A172 (cell line): Measurements from ENCODE around the gene CABYR. TPM values are rescaled to one million over a fixed set of nuclear protein-coding genes. Genes with fewer than 3 reads are reported as not detected.

Source experiments
- DNase-seq: peaks from one replicate; pipeline ENCODE4 v3.0.0-alpha.2; 2015; ENCODE audit warnings: low spot score
- total RNA-seq: library from RNA; depleted of rRNA; stranded (reverse); fragments of >200 nt; shearing (Covaris generic); gene quantifications from 2 replicates; pipeline ENCODE4 v1.2.3, GENCODE V29; 2014; rRNA removed

Gene CABYR
- total RNA-seq, 1 experiment from 2014 or later: 16.3 TPM

DNA sequence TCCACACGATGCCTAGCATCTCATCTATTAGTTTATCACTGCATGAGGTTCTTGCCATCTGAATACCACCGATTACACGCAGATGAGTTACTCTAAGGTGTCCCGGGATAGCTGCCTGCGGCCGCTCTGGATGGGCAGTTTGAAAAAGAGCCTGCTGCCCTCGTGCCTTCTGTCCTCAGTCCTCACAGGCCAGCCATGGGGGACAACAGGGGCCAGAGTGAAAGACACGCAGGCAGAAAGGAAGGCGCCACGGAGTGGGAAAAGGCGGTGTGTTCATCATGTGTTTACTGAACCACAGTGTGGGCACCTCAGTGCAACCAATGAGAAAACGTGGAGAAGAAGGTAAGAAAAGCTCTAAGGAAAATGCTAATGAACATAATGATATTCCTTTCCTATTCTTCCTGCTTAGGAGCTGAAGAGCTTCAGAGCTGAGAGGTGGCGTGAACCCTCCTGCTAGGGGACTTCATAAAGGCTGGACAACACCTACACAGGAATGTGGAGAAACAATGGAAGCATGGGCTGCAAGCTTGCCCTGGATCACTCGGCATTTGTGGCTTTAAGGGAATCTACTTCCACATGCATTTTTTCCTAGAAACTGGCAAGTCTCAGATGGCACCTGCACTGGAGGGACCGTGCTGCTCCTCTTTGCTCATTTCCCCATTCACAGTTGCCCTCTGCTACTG lies 50.9 kb downstream of the CABYR start:
- DNase-seq: no peak

DNA sequence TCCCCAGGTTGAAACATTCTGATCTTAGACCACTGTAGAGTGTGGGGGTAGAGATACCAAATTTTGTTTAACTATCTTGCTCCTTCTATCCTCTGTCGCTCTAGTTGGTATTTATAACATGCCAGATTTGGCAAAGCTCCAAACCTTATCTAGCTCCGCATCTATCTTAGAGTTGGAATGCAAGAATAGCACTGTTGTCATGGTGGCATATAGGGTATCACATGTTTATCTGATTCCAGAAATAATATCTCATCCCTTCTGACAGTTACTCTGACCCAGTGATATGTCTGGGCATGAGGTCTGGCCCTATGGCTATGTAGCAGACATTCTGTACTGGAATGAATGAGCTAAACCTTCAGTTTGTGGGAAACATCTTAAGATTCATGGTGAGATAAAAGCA lies 51.7 kb downstream of the CABYR start:
- DNase-seq: peak; percentile 23

DNA sequence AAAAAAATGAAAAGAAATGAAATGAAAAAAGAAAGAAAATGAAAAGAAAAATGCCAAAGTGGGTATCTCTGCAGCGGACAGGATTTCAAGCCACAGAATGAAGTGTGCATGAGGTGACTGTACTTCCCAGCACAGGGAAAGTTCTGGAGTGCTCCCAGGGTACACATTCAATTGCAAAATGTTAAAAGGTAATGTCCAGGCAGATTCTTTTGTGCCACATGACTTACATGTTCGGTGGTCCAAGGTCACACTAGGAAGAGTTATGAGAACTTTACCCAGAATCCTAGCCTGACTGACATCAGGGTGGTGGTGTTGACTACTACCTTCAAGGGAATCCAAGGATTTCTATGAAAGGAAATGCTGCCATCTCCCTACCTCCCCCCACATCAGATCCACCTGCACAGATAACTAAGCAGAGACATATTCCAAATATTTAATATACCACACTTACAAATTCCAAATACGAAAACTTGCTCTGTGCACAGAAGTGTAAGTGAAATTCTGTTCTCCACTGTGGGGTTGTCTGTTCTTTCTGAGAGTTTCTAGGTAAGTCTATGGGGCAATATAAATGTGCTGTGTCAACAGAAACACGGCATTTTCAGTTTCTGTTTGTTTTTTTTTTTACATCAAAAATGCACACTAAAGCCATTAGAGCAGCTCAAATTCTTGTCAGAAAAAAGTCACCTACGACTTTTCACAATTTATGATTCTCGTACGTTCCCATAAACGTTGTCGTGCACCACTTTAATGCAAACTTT lies 56.6 kb downstream of the CABYR start:
- DNase-seq: no peak

DNA sequence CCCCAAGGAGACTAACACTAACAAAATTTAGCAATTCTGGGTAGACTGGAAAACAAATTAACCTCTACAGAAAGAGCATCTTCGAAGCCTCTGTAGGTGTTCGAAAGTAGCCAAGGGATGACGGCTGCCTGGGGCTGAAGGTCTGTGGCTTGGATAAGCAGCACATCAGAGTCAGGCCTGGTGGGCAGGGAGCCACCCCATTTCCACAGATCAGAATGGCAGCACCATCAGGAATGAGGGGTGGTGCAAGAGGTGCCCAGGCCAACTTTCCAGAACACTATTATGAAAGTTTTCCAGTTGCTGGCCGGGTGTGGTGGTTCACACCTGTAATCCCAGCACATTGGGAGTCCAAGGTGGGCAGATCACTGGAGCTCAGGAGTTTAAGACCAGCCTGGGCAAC lies 57.9 kb downstream of the CABYR start:
- no peak for DNase-seq

DNA sequence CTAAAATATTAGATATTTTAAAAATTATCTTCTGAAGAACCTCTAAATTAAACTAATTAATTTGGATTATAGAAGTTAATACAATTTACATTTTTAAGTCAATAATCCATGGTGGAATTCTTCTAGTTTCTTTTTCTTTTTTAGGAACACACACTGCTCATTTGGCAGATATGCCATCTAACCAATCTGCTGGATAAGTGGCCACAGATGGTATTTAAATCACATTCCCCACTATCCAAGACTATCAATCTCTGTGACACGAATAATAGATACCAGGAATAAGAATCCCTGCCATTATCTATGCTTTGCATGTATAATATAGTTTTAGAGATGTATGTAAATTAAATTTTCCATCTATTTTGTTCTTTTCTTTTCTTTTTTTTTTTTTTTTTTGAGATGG lies 58.5 kb downstream of the CABYR start:
- DNase-seq: no peak

DNA sequence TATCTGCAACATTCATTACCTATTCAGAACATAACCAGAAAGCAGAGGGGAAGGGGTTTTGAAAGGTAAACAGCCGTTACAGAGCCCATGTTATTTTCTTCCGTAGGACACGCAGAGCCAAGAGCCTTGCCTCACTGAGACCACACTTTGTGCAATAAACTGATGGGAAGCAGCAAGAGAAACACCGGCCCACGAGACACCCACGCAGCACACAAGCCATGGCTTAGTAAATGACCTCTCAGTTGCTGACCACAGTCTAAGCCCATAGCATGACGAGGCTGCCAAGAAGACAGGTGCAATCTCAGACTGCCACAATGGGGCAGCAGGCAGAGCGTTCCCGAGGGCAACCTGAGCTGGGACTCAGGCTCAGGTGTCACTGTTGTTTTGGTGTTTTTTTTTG lies 59.6 kb downstream of the CABYR start:
- no peak for DNase-seq

DNA sequence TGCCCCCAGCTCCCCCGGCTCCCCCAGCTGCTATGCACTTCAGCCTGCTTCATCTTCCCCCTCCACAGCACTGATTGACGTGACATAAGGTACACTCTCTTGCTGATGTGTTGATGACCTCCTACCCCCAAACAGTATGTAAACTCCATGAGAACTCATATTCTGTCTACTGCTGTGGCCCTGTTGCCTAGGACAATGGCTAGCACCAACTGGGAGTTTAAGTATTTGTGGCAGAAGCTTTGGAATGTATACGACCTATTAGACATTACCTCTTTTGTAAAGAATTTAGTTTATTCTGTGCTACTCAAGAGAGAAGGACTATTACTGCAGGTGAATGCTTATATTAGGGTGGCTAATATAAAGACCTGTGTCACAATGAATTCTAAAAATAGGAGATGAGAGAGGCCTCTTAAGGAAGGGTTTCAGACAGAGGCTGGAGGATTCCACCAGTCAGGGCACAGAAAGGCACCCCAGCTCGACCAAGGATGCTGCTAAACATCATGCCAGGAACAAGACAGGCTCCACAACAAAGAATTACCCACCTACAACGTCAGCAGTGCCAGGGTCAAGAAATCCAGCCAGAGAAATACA lies 60.6 kb downstream of the CABYR start:
- DNase-seq: no peak

DNA sequence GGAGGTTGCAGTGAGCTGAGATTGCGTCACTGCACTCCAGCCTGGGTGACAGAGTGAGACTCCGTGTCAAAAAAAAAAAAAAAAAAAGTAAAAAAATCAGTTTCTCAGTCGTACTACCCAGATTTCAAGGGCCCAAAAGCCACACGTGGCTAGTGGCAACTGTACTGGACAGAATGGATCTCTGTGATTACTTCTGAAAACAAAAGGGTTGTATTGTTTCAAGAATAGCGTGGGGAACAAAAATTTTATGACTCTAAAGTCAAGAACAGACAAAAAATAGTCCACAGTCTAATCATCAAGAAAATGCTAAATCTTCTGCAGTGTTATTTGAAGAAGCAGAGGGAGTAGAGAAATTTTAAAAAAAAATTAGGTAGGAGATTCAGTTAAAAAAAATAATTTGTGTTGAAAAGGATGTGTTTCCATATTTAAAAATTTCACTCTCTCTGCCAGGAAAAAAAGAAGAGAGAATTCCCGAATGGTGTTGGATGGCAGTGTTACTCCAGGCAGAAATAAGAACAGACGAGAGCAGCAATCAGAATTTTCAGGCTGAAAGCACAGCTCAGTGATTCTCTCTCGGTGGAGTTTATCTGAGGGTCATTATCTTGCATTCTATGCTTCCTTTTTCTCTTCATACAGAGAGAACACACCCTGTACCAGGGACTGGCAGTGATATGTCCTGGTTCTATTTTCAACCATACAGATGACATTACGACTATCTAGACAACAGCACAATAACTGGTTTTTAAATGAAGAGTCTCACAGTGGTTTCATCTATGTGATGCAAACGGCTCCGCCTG lies 61.8 kb downstream of the CABYR start:
- DNase-seq: no peak

DNA sequence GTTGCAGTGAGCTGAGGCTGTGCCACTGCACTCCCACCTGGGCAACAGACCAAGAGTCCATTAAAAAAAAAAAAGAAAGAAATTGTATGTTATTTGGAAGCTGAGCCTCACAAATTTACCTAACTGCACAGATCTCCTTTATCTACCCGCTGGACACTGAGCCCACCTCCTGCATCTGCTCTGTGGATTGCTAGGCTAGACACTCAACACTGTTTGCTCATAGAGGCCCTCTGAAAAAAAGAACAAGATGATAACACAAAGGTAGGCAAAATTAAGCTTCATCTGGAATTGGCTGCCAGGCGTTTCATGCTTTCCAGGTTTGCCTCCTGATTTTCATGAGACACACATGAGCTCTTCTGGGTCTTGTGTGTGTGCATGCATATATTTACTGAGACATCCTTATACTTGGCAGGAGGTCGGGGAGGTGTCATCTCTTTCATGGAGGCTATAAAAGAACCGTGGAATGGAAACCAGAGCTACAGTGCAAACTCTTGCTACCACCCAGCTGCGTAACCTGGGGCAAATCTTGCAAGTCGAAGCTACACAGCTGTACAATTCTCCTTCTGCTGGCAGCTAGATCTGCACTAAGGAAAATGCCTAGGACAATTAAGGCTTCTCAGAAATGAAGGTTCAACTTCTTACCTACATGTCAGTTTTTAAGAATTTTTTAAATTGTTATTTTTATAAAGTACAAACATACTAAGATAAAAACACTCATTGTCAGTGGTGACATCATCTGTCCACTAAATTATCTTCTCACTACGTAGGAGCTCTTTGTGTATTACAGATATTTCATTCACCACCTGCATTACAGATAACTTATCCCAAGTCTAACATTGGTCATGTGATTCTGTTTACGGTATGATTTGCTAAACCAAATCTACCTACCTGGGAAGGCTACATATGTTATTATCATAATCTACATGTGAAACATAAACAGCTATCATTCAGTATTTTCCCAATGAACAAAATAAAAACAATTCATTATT lies 63.1 kb downstream of the CABYR start:
- DNase-seq: no peak

DNA sequence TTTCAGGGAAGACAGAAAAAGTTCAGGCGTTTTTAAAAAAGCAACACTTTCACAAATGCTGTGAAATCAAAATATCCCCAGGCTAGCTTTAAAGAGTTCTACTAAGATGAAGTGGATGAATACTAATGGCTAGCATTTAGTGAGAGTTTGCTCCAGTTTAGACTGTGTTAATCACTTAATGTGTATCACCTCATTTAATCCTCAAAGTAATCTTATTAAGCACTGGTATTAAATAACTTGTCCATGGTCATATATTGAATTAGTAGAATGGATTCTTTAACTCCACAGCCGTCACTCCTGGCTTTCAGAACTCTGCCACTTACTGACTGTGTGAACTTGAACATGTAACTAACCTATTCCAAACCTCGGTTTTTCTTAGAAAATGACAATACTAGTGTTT lies 66.0 kb downstream of the CABYR start:
- no peak for DNase-seq

DNA sequence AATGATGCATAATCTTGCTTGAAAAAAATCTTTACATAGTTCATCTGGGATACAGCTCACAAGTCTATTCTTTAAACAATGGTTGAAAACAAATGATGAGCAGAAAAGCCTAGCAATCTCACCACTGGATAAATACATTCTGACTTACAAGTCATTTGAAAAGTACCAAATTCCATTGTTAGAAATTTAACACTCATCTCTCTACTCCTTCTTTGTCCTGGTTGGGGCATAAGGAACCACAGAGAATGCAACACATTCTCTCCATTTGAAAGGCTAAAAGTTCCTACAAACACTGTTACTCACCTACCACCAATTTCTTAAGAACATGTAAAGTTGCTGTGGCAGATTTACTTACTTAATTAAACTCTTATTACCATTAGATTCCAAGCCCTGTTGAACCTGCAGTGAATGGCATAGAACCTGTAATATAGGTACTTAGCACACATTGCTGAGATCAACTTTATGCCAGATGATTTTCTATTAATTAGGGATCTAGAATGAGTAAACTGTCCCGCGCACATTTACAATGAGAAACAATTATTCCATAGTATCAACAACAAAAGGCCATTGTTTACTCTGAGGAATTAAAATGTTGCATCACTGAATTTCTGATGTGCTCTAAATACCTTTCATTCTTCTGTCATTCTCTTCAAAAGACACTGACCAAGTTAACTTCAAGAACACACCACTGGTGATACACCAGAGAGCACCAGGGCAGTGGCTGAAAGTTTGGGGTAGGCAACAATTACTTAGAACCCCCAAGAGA lies 69.6 kb downstream of the CABYR start:
- DNase-seq: no peak

DNA sequence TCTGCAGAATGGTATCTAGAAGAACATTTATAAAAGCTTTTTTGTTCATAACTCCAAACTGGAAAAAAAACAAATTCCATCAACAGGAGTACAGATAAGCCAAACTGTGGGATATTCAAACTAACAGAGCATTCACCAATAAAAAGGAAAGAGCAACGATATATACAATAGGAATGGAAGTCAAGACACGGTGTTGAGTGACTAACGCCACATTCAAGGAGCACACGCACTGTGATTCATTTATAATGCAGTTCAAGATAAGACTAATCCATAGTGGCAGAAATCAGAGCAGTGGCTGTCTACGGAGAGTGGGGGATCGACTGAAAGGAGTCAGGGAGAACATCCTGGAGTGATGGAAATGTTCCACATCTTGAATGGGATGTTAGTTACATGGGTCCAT lies 70.7 kb downstream of the CABYR start:
- DNase-seq: peak; percentile 22

Other genes starting within 250 kb of the CABYR start
- gene TTC39C, start 124.3 kb upstream of the CABYR start, total RNA-seq: 17.8 and 21.8 TPM in 2 replicates